AG04449 (cell line): ENCODE measurements around the gene TAF8.

Experiments used
- CTCF ChIA-PET: fragments of 350-600 bp; formaldehyde crosslinking; extraction: SDS; loops from one replicate; lab custom pipeline; 2021; ENCODE audit warnings: antibody characterized with exemption; lab: Yijun Ruan, JAX
- POLR2A ChIA-PET: fragments of 400-600, 350-600 bp; formaldehyde crosslinking; extraction: SDS; loops from one replicate; lab custom pipeline; 2020; ENCODE audit warnings: antibody characterized with exemption, inconsistent platforms; lab: Yijun Ruan, JAX
- DNase-seq: peaks from one replicate; pipeline ENCODE4 v3.0.0-alpha.2; 2010; ENCODE audit warnings: low read depth, low spot score
- H3K4me3 ChIP-seq: 2 replicates; pipeline ENCODE4 v1.5.1; 2011; ENCODE audit warnings: low read depth, mild to moderate bottlenecking, control low read depth, low read length
- TF ChIP-seq, protein P1 (sequence below): IDR thresholded peaks from one replicate; pipeline ENCODE4 v1.5.1; 2011; ENCODE audit warnings: mild to moderate bottlenecking, moderate library complexity, low read length, control low read depth, inconsistent platforms; ENCODE audit not compliant: insufficient read depth; ENCODE audit errors: missing control alignments

TAF8 gene

DNA sequence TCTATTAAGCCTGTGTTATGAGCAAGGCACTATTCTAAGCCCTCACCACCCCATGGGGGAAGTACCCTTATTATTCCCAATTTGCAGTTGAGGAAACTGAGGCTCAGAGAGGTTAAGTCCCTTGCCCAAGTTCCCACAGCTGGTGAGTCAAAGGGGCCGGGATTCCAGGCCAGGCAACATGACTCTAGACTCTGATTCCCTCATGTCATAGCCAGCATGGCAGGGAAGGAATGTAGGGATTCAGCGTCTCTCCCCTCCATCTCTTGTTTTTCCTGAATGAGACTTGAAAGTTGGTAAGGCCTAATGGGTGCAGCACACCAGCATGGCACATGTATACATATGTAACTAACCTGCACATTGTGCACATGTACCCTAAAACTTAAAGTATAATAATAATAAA lies 85.4 kb downstream of the TAF8 start:
- POLR2A ChIA-PET = no interaction called here
- TF ChIP-seq, protein P1, sequence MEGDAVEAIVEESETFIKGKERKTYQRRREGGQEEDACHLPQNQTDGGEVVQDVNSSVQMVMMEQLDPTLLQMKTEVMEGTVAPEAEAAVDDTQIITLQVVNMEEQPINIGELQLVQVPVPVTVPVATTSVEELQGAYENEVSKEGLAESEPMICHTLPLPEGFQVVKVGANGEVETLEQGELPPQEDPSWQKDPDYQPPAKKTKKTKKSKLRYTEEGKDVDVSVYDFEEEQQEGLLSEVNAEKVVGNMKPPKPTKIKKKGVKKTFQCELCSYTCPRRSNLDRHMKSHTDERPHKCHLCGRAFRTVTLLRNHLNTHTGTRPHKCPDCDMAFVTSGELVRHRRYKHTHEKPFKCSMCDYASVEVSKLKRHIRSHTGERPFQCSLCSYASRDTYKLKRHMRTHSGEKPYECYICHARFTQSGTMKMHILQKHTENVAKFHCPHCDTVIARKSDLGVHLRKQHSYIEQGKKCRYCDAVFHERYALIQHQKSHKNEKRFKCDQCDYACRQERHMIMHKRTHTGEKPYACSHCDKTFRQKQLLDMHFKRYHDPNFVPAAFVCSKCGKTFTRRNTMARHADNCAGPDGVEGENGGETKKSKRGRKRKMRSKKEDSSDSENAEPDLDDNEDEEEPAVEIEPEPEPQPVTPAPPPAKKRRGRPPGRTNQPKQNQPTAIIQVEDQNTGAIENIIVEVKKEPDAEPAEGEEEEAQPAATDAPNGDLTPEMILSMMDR = no peak
- CTCF ChIA-PET = interaction anchor here (0.9 to 3.2 kb wide), 3 partner anchors 28 to 79 kb away, joined by 5 to 14 read pairs (median 8); no protein-coding TSS in a partner anchor
- DNase-seq = no peak
- H3K4me3 ChIP-seq = no peak overlapping the region

DNA sequence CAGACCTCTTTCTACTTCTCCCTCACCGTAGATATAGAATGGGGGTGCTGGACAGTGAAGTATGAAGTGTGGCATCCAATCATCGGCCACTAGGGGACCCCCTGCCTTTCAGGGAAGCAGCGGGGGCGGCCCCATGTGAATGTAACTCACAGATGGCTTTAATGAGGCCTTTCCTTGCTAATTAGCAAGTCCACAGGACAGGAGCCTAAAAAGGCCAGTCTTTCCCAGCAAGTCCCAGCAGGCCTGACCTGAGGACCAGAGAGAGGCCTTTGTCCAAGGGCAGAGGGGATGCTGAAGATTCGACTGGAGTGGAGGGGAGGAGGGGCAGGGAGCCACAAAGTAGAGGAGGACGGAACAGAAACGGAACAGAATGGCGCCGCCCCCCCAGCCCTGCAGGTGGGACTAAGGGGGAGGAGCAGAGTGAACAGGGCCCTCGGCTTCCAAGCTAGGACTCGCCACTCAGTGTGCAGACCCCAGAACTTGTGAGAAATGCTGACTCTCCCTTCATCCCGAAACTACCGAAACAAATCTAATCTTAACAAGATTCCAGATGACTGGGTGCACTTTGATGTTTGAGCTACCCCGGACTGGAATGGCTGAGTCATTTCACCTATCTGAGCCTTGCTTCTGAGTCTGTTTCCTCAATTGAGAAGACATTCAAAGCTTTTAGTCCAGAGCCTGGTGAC lies 86.3 kb downstream of the TAF8 start:
- H3K4me3 ChIP-seq = no peak overlapping the region
- POLR2A ChIA-PET = interaction anchor here (0.7 to 0.8 kb wide), 4 partner anchors 13 to 424 kb away, joined by 3 read pairs; no protein-coding TSS in a partner anchor
- CTCF ChIA-PET = interaction anchor here (0.9 to 3.2 kb wide), 11 partner anchors 9 to 78 kb away, joined by 3 to 14 read pairs (median 5); no protein-coding TSS in a partner anchor
- DNase-seq = no peak
- TF ChIP-seq, protein P1 = peak; percentile 56
